GM12875 (cell line): ENCODE data around the gene LEMD3.

Experiments used
- H3K4me3 ChIP-seq: one replicate; pipeline ENCODE4 v1.5.1; 2011; ENCODE audit warnings: low read depth, low read length, control low read depth
- CTCF ChIP-seq: IDR thresholded peaks from 2 replicates; pipeline ENCODE4 v1.5.1; 2011; ENCODE audit warnings: low read depth, mild to moderate bottlenecking, control low read depth, inconsistent platforms, low read length, moderate library complexity, borderline replicate concordance; ENCODE audit not compliant: insufficient read depth

The LEMD3 gene

GRCh38 chr12:65168681-65169319 is 583 bp upstream of the LEMD3 start:
- TF ChIP-seq CTCF = no peak
- peak overlapping the region; percentile 78 for H3K4me3 ChIP-seq

- peak overlapping the region; percentile 78 for H3K4me3 ChIP-seq
- no peak for TF ChIP-seq CTCF
These were observed 962 bp downstream of the LEMD3 start for GRCh38 chr12:65170209-65170881.

GRCh38 chr12:65171073-65171472 is 1.7 kb downstream of the LEMD3 start:
- peak overlapping the region; percentile 78 for H3K4me3 ChIP-seq
- no peak for TF ChIP-seq CTCF

GRCh38 chr12:65171870-65172269 is 2.5 kb downstream of the LEMD3 start:
- no peak for TF ChIP-seq CTCF
- H3K4me3 ChIP-seq = peak overlapping the region; percentile 0

- TF ChIP-seq CTCF = no peak
- no peak overlapping the region for H3K4me3 ChIP-seq
These were observed 6.0 kb downstream of the LEMD3 start for GRCh38 chr12:65175385-65175784.

GRCh38 chr12:65182012-65182739 is 12.8 kb downstream of the LEMD3 start:
- H3K4me3 ChIP-seq = no peak overlapping the region
- TF ChIP-seq CTCF = no peak
